Kasumi-1 (cell line): ENCODE measurements around the gene TBCD.
"Not testable (repeated sequence)": the region's sequence is repeated elsewhere in the genome, so short reads cannot be mapped to it uniquely, and the experiment has no call there.

ENCODE experiments used
- DNase-seq, 2 experiments: peaks; one replicate each; lab custom pipeline; 2025; lab: John Stamatoyannopoulos, UW

Gene TBCD

DNA sequence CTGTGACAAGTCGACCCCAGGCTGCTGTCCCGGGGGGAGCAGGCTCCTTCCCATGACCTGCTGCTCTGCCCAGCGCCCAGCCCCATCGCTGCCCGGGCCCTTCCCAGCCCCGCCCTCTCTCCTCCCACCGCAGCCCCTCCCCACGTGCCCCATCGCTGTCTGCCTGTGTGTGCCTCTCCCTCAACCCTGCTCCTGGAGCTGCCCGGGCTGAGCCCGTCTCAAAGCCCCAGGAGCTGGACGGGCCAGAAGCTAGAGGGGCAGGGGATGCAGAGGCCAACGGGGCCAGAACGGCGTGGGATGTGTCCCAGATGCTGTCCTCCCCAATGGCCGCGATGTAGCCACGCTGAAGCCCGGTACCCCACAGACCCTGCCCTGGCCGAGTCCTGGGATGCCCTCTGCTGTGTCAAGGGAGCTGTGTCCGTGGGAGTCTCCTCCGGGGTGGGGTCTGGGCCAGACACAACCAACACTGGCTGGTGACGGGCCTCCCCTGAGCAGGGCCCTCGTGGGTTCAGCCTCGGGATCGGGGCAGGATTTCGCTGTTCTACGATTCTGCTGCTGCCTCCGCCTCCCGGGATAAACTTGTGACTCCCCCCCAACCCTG lies 206.2 kb downstream of the TBCD start:
- no peak for DNase-seq

GRCh38 chr17:82959242-82959930 lies 207.5 kb downstream of the TBCD start:
- no peak for DNase-seq

DNA sequence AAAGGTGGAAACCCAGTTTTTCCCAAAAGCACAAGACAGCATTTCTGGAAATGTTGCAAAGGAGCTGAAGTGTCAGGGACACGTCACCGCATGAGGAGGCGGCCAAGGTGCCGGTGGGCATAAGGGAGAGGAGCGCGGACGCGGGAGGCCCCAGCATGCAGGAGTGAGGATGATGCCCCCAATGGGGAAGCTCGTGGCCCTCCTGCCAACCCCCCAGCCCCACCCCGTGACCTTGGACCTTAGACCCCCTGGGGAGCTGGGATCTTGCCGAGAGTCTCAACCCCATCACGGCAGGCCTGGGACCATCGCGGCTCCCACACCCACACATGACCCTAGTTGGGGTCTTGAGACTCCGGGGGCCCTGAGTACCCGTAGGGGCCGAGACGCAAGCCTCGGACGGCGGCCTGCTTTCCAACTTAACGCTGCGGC lies 208.1 kb downstream of the TBCD start:
- DNase-seq = no peak

DNA sequence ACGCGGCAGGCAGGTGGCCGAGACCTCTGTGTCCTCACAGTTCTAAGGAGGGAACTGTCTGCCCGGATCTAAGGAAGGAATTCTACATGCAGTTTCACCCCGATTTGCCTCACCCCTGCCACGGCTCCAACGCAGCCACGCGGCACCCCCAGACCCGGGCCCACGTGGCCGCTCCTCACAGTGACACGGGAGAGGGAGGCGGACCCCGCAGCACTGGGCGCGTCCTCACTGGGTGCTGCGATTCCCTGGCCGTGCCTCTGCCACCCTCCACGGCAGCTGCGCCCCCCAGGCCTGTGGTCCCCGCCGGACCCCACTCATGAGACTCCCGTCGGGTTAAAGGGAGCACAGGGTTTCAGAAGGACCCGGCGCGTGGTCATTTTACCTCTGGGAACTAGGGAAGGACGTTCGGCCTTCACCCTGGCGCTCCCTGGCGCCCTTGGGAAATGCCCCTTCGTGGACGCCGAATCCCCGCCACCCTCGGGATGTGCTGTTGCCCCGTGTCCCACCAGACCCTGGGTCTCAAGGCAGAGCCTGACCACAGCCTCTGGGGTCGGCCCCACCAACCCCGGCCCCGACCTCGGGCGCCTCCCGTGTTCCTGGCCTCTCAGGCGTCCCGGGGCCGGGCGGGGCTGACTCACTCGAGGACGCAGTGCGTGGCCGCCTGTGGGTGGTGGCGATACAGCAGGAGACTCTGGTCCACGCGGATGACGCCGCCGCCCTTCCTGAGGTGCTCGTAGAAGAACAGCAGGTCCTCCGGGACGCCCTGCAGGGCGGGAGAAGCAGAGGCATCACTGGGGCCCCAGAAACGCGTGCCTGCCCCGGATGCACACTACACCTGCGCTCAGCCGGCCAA lies 208.8 kb downstream of the TBCD start:
- DNase-seq = no peak

DNA sequence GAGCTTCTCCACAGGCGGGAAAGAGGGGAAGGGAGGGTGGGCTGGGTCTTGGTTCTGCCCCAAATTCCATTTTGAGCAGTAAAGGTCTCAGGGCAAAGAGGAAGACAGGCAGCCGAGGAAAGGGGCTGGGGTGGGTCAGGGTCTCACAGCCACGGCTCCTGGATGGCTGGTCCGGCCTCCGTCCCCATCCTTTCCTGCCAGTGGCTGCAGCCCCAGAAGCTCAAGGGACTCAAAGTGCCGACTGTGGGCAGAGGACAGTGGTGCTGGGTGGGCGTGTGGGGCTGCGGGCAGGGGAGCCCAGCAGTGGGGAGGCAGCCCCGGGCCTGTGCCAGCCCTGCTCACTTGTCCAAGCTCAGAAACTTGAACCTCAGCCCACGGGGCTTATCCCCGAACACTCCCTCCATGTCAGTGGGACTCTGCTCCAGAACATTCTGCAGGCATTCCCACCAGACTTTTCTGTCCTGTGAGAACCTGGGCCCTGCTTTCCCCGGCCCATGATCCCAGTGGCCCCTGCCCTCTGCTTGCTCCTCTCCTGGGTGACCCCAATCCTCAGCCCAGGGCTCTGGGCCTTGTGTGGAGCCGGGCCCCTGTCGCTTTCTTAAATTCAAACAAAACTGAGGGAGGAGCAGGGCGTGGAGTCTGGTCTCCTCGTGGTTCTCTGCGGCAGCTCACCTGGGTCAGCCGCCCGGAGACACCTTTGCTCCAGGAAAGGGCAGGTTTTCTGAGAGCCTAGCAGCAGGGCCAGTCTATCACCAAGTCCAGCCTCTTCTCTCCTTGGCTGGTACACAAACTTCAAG lies 209.7 kb downstream of the TBCD start:
- DNase-seq = no peak

- DNase-seq = no peak
These were observed 210.4 kb downstream of the TBCD start for GRCh38 chr17:82962163-82962720.

DNA sequence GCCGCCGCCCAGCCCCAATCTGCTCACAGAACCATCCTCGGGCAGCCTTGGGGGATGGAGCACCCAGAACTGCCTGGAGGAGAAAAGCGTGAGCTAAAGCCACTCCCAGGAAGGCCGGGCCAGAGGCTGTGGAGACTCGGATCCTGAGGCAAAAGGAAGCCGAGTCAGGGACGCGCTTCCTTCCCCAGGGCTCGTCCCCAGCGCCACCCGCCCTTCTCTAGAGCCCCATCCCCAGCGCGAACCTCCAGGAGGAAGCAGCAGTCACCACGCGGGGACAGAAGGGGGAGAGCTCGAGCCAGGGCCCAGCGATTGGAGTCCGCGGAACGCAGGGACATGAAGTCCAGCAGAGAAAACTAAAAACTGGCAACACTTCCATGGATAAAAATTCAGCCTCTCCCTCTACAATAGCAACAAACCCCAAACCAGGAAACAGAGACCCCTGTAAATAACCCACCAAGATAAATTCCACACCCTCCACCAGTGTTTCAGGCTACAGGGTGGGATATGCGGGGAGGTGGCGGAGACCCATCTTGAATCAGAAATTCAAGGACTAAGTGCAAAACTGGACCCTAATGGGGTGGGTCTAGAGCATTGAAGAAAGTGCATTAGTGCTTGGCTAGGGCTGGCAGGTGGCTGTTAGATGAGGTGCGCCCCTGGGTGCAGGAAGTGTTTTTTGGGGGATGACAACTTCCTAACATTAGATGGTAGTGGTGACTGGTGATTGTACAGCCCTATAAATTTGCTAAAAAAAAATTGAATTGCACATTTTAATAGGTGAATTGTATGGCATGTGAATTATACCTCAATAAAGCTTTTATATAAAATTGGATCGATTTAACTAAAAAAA lies 211.5 kb downstream of the TBCD start:
- peak; percentile 83 to 84 for DNase-seq

DNA sequence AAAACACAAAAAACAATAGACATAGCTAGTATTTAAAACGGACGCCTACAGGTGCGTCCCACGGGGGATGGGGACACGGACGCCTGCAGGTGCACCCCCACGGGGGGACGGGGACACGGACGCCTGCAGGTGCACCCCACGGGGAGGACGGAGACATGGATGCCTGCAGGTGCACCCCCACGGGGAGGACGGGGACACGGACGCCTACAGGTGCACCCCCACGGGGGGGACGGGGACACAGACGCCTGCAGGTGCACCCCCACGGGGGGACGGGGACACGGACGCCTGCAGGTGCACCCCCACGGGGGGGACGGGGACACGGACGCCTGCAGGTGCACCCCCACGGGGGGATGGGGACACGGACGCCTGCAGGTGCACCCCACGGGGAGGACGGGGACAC lies 212.6 kb downstream of the TBCD start:
- not testable (repeated sequence) for DNase-seq

DNA sequence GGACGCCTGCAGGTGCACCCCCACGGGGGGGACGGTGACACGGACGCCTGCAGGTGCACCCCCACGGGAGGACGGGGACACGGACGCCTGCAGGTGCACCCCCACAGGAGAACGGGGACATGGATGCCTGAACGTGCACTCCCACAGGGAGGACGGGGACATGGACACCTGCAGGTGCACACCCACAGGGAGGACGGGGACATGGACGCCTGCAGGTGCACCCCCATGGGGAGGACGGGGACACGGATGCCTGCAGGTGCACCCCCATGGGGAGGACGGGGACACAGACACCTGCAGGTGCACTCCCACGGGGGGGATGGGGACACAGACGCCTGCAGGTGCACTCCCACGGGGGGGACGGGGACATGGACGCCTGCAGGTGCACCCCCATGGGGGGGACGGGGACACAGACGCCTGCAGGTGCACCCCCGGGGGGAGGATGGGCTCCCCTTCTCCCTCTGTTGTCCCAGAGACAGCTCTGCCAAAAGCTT lies 213.0 kb downstream of the TBCD start:
- DNase-seq = no peak

DNA sequence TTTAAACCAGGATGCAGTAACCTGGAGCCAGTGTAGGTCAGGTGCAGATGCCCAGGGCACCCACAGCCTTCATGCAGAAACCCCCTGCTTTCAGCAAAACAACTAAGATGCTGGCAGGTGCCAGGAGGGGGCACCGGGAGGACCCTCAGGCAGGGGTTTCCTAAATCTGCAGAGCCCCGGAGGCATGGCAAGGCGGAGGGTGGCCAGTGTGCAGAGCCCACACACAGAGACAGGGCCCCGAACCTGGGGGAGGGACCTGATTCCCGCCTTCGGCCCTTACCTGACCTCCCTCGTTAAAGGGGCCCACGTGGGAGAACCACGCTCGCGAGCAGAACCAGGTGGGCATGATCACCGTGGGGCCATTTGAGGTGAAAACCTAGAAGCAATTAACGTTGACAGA lies 213.5 kb downstream of the TBCD start:
- no peak for DNase-seq

DNA sequence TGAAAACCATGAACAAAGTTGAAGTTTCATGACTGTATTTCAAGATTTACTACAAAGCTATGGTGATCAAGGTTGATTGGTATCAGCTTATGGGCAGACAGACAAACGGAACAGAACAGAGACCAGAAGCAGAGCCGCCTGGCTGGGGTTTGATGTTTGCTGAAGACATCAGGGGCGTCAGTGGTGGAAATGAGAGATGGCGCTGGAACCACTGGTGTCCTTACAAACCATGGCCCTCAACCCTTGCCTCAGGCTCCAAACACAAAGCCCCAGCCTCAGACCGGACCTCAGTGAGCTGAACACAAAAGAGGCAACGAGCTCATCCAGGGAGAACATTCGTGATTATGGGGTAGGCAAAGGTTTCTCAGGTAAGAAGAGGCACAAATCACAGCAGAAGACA lies 214.6 kb downstream of the TBCD start:
- no peak for DNase-seq

GRCh38 chr17:82967268-82968032 lies 215.6 kb downstream of the TBCD start:
- DNase-seq = no peak

- not testable (repeated sequence) for DNase-seq
These were observed 216.4 kb downstream of the TBCD start for GRCh38 chr17:82968033-82968841.

GRCh38 chr17:82970067-82970466 lies 218.2 kb downstream of the TBCD start:
- no peak for DNase-seq

DNA sequence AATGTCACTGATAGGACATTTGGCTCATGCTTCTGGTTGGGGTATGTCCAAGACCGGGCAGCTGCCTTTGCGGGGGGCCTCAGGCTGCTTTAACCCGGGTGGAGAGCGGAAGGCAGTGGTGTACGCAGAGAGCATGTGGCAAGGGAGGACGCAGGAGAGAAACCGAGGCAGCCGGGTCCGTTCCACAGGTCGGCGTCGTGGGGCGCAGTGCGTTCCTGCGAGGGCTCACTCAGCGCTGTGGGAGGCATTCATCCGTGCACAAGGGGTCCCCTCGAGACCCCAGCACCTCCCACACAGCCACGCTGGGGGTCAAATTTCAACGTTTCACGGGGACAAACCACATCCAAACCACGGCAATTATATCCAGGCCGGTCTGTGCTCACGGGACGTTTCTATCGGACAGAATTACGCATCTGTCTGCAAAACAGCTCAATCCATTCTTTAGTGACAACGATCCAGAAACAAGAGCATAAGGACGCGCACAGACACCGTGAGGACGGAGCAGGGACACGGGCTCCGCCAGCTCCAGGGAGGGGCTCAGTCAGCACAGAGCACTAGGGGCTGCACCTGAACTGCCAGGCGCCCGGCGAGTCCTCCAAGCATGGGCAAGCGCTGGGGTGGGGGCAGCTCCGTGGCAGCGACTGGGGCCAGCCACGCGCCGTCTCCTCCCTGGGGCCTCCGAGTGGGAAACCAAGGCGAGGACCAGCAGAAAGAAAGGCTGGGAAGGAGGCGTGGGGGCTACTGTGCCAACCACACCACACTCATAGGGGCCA lies 219.1 kb downstream of the TBCD start:
- DNase-seq = no peak

DNA sequence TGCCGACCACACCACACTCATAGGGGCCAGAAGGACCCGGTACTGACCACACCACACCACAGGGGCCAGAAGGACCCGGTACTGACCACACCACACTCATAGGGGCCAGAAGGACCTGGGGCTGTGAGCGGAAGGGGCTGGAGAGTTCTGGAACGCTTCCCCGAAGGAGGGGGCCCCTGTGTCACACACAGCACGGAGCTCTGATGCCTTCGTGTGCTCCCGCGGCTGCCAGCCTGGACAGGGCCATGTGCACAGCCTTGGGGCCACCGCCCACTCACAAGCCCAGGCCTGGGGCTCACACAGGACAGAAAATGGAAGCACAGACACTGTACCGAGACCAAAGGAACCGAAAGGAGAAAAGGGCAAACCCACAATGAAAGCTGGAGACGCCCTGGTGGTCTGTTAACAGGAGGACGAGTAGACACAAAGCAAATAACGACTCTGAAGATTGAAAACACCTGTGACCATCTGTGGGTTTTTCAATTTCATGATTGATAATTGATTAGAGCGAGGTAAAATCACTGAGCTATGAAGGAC lies 221.0 kb downstream of the TBCD start:
- DNase-seq = no peak

DNA sequence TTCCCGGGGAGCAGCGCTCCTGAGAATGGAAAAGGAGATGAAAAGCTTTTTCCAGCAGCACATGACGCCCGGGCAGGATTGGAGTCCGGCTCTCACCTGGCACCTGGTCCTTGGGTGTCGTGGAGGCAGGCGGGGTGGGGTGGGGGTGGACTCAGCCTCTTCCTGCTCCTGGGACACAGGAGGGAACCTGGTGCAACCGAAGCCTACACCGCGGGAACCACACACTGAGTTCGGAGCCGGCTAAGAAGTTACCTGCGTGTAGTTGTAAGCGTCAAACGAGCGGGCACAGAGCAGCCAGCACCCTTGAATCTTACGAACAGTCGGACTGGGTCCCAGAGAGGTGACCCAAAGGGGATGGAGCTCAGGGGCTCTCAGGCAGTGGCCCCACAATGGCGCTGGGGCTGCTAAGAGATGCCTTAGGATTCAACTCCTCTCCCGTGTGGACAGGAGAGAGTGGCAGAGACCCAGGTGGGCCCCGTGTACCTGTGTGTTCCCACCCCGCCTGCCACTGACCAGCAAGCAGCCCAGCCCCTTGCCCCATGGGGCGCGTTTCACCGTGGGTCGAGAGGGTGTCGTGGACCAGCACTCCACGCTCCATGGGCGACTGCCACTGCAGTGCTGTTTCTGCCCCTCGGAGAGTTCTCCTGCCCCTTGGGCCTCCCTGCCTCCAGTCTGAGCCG lies 221.7 kb downstream of the TBCD start:
- DNase-seq = no peak
